SKM-1 treated with dmso at 0.1 percent for 144 hours (cell line): ENCODE measurements around the gene SDK1.

Experiments
- DNase-seq: peaks from one replicate; lab custom pipeline; 2025; ENCODE audit not compliant: unreplicated experiment; lab: John Stamatoyannopoulos, UW

Gene SDK1

GRCh38 chr7:3975371-3975770 lies 674.3 kb downstream of the SDK1 start:
- no peak for DNase-seq

GRCh38 chr7:3977391-3977790 lies 676.3 kb downstream of the SDK1 start:
- no peak for DNase-seq

- DNase-seq: no peak
These were observed 677.8 kb downstream of the SDK1 start for GRCh38 chr7:3978839-3979238.

- DNase-seq: no peak
These were observed 678.7 kb downstream of the SDK1 start for GRCh38 chr7:3979611-3980299.

- no peak for DNase-seq
These were observed 679.2 kb downstream of the SDK1 start for GRCh38 chr7:3980300-3980643.

GRCh38 chr7:3981281-3981680 lies 680.2 kb downstream of the SDK1 start:
- DNase-seq: no peak

- no peak for DNase-seq
These were observed 683.4 kb downstream of the SDK1 start for GRCh38 chr7:3984456-3984855.

- DNase-seq: no peak
These were observed 685.9 kb downstream of the SDK1 start for GRCh38 chr7:3986927-3987326.

GRCh38 chr7:3987426-3987927 lies 686.4 kb downstream of the SDK1 start:
- DNase-seq: no peak

GRCh38 chr7:3989723-3990122 lies 688.7 kb downstream of the SDK1 start:
- no peak for DNase-seq

GRCh38 chr7:3991731-3992231 lies 690.7 kb downstream of the SDK1 start:
- no peak for DNase-seq

GRCh38 chr7:3992841-3993240 lies 691.8 kb downstream of the SDK1 start:
- no peak for DNase-seq

- DNase-seq: no peak
These were observed 693.7 kb downstream of the SDK1 start for GRCh38 chr7:3994764-3995163.

- no peak for DNase-seq
These were observed 694.1 kb downstream of the SDK1 start for GRCh38 chr7:3995187-3995586.

GRCh38 chr7:3998060-3998459 lies 697.0 kb downstream of the SDK1 start:
- no peak for DNase-seq

- DNase-seq: no peak
These were observed 699.1 kb downstream of the SDK1 start for GRCh38 chr7:4000139-4000538.

GRCh38 chr7:4000934-4001333 lies 699.9 kb downstream of the SDK1 start:
- no peak for DNase-seq

- DNase-seq: no peak
These were observed 700.7 kb downstream of the SDK1 start for GRCh38 chr7:4001742-4002141.

GRCh38 chr7:4003503-4003902 lies 702.5 kb downstream of the SDK1 start:
- no peak for DNase-seq

- DNase-seq: no peak
These were observed 705.6 kb downstream of the SDK1 start for GRCh38 chr7:4006687-4007086.

GRCh38 chr7:4009211-4010060 lies 708.4 kb downstream of the SDK1 start:
- DNase-seq: no peak

GRCh38 chr7:4010061-4010605 lies 709.1 kb downstream of the SDK1 start:
- DNase-seq: no peak
